ENCODE data around the gene KCNJ11. TPM values are rescaled to one million over a fixed set of nuclear protein-coding genes. Genes with fewer than 3 reads are reported as not detected.

Gene KCNJ11
- total and polyA plus RNA-seq, 8 donors, result 1.5 to 22.9 (median 7.2) TPM; not detected in 1

GRCh38 chr11:17423533-17424310, 35.3 kb upstream of the KCNJ11 start:
- intact Hi-C loops (cut with DNase I; ENCODE audit: low total_unique reads), result no loop called here
- no peaks in the 10 kb centered on the region for H3K4me1 ChIP-seq

DNA sequence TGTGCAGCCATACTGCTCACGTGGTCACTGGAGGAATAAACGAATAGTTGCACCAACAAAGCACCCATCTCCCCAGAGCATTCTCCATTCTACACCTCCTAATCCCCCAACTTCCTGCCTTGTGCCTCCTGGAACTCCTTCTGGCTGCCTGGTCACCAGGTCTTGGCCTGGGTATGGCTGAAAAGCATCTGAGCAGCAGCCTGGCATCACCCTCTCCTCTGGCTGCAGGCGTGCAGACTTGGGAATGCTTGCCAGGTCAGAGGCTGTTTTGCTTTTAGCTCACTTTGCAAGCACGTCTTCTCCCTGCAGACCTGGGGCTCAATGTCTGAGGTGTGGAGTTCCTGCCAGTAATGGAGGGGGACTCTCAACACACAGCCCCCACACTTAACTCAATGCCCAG, 33.3 kb upstream of the KCNJ11 start:
- no peaks in the 10 kb centered on the region for H3K9me3 ChIP-seq
- H3K4me1 ChIP-seq, result no peaks in the 10 kb centered on the region
- DNase-seq, result no peak
- intact Hi-C loops (cut with DNase I; ENCODE audit: low total_unique reads), result no loop called here
- TF ChIP-seq POLR2A (IDR thresholded peaks at IDR 0.05), result no peak
- TF ChIP-seq EP300 (IDR thresholded peaks at IDR 0.05), result no peak
- no peak for TF ChIP-seq POLR2AphosphoS5 (IDR thresholded peaks at IDR 0.05)
- TF ChIP-seq, protein P1, sequence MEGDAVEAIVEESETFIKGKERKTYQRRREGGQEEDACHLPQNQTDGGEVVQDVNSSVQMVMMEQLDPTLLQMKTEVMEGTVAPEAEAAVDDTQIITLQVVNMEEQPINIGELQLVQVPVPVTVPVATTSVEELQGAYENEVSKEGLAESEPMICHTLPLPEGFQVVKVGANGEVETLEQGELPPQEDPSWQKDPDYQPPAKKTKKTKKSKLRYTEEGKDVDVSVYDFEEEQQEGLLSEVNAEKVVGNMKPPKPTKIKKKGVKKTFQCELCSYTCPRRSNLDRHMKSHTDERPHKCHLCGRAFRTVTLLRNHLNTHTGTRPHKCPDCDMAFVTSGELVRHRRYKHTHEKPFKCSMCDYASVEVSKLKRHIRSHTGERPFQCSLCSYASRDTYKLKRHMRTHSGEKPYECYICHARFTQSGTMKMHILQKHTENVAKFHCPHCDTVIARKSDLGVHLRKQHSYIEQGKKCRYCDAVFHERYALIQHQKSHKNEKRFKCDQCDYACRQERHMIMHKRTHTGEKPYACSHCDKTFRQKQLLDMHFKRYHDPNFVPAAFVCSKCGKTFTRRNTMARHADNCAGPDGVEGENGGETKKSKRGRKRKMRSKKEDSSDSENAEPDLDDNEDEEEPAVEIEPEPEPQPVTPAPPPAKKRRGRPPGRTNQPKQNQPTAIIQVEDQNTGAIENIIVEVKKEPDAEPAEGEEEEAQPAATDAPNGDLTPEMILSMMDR (IDR thresholded peaks at IDR 0.05), result no peak
- H3K27ac ChIP-seq, result no peak overlapping the region
- no peak overlapping the region for H3K4me3 ChIP-seq
- H3K27me3 ChIP-seq, result peaks cover 0 to 22% (median 0%) of the 10 kb centered on the region in 3 donors
- WGBS, 5 donors, result 46 to 66% (median 51%) methylated on average over 4 of the region's 4 CpGs
- H3K36me3 ChIP-seq, result no peaks in the 10 kb centered on the region

More at GRCh38 chr11:17423533-17424310, 35.3 kb upstream of the KCNJ11 start:
- Histone ChIP-seq H3K9me3 (no peaks in the 10 kb centered on the region), H3K4me3 (no peak overlapping the region), H3K27ac (no peak overlapping the region), H3K36me3 (no peaks in the 10 kb centered on the region), H3K27me3 (peaks cover 0 to 15% (median 3%) of the 10 kb centered on the region in 3 donors)
- 58 to 76% (median 72%) methylated on average over 11 of the region's 11 CpGs for WGBS, 5 donors
- peak; percentile 62 to 83 for DNase-seq
- TF ChIP-seq POLR2A (IDR thresholded peaks at IDR 0.05) (no peak), POLR2AphosphoS5 (IDR thresholded peaks at IDR 0.05) (peak in 1 of 3 donors; percentile 43), EP300 (IDR thresholded peaks at IDR 0.05) (no peak)
- TF ChIP-seq, protein P1 (IDR thresholded peaks at IDR 0.05), result no peak

DNA sequence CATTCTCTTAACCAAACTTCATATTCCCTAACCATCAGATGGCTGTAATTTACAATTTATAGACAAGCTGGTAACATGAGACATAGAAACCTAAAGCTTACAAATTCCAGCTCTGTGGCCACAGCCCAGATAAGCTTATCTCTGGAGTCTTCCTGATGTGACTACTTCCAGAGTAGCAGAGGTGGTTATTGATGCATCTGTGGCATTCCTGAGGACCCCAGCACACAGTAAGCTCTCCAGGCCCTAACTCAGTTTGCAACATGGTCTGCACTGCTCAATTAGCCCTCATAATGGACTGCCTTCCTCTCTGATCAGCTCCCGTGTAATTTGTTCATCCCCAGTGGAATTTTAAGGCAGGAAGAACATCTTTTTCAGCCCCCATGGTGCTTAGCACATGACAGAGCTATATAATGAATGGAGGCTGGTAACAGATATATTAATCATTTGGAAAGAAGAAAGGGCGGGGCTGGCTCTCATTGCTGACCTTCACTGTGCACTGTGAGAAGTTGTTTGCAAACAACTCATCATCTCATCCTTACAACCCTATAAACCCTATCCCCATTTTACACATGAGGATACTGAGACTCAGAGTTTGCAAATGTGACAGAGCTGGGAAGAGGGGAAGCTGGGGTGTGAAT, 30.1 kb upstream of the KCNJ11 start:
- Histone ChIP-seq H3K4me3 (no peak overlapping the region), H3K27me3 (peaks cover 0 to 43% (median 0%) of the 10 kb centered on the region in 3 donors), H3K4me1 (peaks cover 0 to 12% (median 9%) of the 10 kb centered on the region in 4 donors), H3K27ac (no peak overlapping the region), H3K9me3 (no peaks in the 10 kb centered on the region), H3K36me3 (no peaks in the 10 kb centered on the region)
- TF ChIP-seq EP300 (IDR thresholded peaks at IDR 0.05) (no peak), POLR2AphosphoS5 (IDR thresholded peaks at IDR 0.05) (no peak), POLR2A (IDR thresholded peaks at IDR 0.05) (no peak)
- TF ChIP-seq, protein P1 (IDR thresholded peaks at IDR 0.05), result no peak
- no peak for DNase-seq
- WGBS, 5 donors, result 58 to 74% (median 66%) methylated on average over 2 of the region's 2 CpGs
- intact Hi-C loops (cut with DNase I; ENCODE audit: low total_unique reads), result no loop called here

DNA sequence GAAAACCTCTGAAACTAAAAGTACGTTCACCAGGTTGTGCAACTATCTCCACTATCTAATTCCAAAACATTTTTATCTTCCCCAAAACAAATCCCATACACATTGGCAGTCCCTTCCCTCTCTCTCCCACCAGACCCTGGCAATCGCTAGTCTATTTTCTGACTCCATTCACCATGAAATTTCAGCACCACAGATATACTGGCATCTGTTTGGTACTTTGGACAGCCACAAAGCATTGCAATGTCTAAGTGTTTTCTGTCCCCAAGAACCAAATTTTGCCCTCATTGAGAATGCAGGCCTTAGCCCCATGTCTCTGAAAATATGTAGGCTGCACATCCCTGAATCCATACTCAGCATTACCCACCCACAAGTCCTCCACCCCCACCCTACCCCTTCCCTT, 28.0 kb upstream of the KCNJ11 start:
- DNase-seq, result no peak
- no peaks in the 10 kb centered on the region for H3K9me3 ChIP-seq
- intact Hi-C loops (cut with DNase I; ENCODE audit: low total_unique reads), result no loop called here
- no peak for TF ChIP-seq POLR2A (IDR thresholded peaks at IDR 0.05)
- TF ChIP-seq, protein P1 (IDR thresholded peaks at IDR 0.05), result no peak
- no peak for TF ChIP-seq POLR2AphosphoS5 (IDR thresholded peaks at IDR 0.05)
- TF ChIP-seq EP300 (IDR thresholded peaks at IDR 0.05), result no peak
- WGBS, 5 donors, result 70 to 83% (median 78%) methylated on average over 2 of the region's 2 CpGs
- no peak overlapping the region for H3K27ac ChIP-seq
- peaks cover 17 to 28% (median 20%) of the 10 kb centered on the region in 4 donors for H3K4me1 ChIP-seq
- no peak overlapping the region for H3K4me3 ChIP-seq
- no peaks in the 10 kb centered on the region for H3K36me3 ChIP-seq
- H3K27me3 ChIP-seq, result peaks cover 0 to 48% (median 0%) of the 10 kb centered on the region in 3 donors
